Measurements from ENCODE around the gene VWA1. TPM values are rescaled to one million over a fixed set of nuclear protein-coding genes. Genes with fewer than 3 reads are reported as not detected.

Gene VWA1
- total RNA-seq, 1 donor from 2014 or later: 2.4 TPM

DNA sequence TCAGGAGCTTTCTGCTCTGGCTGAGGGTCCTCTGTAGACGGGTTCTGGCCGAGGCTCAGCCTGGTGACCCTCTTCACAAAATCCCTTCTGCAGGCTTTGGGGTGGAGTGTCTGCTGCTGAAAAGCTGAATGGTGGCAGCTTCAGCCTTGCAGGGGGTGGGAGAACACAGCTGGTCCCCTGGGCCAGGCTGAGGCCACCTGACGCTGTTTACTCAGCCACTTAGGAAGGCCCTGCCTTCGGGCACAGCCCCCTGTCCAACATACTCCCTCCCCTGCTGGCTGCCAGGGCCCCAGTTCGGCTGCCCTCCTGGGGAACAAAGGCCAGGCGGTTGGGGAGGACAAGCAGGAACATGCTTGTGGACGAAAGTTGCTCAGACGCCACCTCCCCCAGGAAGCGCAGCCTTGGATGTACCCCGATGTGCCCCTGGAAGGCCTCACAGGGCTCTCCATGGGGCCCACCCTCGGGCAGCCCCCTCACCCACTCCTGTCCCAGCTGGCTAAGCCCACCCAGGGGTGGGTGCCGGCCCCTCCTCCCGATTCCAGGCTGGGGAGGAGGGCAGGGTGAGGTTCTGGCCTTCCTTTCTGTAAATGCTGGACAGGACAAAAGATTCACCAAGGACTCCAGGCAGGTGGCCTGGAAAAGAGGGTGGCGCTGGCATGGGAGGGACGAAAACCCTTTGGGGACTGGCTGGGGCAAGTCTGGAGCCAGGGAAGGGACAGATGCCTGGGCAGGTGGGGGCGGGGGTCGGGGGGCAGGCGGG lies 14.2 kb upstream of the VWA1 start, which contains the start of gene ANKRD65:
Gene ANKRD65, minus strand, starts transcription at position 130 of the 760 bp plus-strand sequence. CDS start 271 bp downstream, outside the sequence.
- H3K9ac ChIP-seq: no peak within 1 kb of the TSS
- peak within 1 kb of the TSS; percentile 14 for H2AFZ ChIP-seq (replicated peaks)
- peaks cover 46% of the 10 kb centered on the region for H3K4me1 Mint-ChIP-seq
- H3K27ac Mint-ChIP-seq: peak within 1 kb of the TSS; percentile 81
- peak within 1 kb of the TSS; percentile 41 for H3K4me2 ChIP-seq
- peaks cover 27% of the 10 kb centered on the region for H3K4me1 ChIP-seq
- H3K27ac ChIP-seq: peak within 1 kb of the TSS; percentile 48
- H3K4me3 ChIP-seq: no peak within 1 kb of the TSS
- no peaks in the 10 kb centered on the region for H4K20me1 ChIP-seq (ENCODE audit: low read depth)
- TF ChIP-seq, protein P1, sequence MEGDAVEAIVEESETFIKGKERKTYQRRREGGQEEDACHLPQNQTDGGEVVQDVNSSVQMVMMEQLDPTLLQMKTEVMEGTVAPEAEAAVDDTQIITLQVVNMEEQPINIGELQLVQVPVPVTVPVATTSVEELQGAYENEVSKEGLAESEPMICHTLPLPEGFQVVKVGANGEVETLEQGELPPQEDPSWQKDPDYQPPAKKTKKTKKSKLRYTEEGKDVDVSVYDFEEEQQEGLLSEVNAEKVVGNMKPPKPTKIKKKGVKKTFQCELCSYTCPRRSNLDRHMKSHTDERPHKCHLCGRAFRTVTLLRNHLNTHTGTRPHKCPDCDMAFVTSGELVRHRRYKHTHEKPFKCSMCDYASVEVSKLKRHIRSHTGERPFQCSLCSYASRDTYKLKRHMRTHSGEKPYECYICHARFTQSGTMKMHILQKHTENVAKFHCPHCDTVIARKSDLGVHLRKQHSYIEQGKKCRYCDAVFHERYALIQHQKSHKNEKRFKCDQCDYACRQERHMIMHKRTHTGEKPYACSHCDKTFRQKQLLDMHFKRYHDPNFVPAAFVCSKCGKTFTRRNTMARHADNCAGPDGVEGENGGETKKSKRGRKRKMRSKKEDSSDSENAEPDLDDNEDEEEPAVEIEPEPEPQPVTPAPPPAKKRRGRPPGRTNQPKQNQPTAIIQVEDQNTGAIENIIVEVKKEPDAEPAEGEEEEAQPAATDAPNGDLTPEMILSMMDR (IDR thresholded peaks at IDR 0.05): no peak
- TF ChIP-seq EZH2phosphoT487 (IDR thresholded peaks at IDR 0.05): no peak
- no peak for TF ChIP-seq EZH2 (IDR thresholded peaks at IDR 0.05)
- H3K36me3 Mint-ChIP-seq: no peaks in the 10 kb centered on the region
- H3F3A ChIP-seq (ENCODE audit: low read depth): peaks cover 35% of the 10 kb centered on the region
- no peaks in the 10 kb centered on the region for H3K9me3 Mint-ChIP-seq
- H3K9me3 ChIP-seq (ENCODE audit: low read depth): no peaks in the 10 kb centered on the region
- H3K79me2 ChIP-seq (ENCODE audit: low read depth): no peaks in the 10 kb centered on the region
- H3K4me3 Mint-ChIP-seq: no peak within 1 kb of the TSS
- no peaks in the 10 kb centered on the region for H3K36me3 ChIP-seq
- peak; percentile 42 for DNase-seq (ENCODE audit: low spot score)
- no peaks in the 10 kb centered on the region for H3K27me3 ChIP-seq
- H3K27me3 Mint-ChIP-seq (ENCODE audit: insufficient read depth, low read depth): peaks cover 7% of the 10 kb centered on the region

GRCh38 chr1:1421907-1422464 lies 13.5 kb upstream of the VWA1 start:
- Mint-ChIP-seq H3K27me3 (ENCODE audit: insufficient read depth, low read depth) (peaks cover 7% of the 10 kb centered on the region), H3K4me1 (peaks cover 47% of the 10 kb centered on the region), H3K4me3 (peak overlapping the region; percentile 35), H3K9me3 (no peaks in the 10 kb centered on the region), H3K27ac (peak overlapping the region; percentile 57), H3K36me3 (no peaks in the 10 kb centered on the region)
- no peaks in the 10 kb centered on the region for H3K9me3 ChIP-seq (ENCODE audit: low read depth)
- no peaks in the 10 kb centered on the region for H3K27me3 ChIP-seq
- no peak overlapping the region for H3K27ac ChIP-seq
- peaks cover 39% of the 10 kb centered on the region for H3F3A ChIP-seq (ENCODE audit: low read depth)
- no peak overlapping the region for H3K9ac ChIP-seq
- TF ChIP-seq EZH2phosphoT487 (IDR thresholded peaks at IDR 0.05) (no peak), EZH2 (IDR thresholded peaks at IDR 0.05) (no peak)
- TF ChIP-seq, protein P1 (IDR thresholded peaks at IDR 0.05): no peak
- H2AFZ ChIP-seq (replicated peaks): no peak overlapping the region
- H3K36me3 ChIP-seq: no peaks in the 10 kb centered on the region
- H3K4me3 ChIP-seq: no peak overlapping the region
- no peak for DNase-seq (ENCODE audit: low spot score)
- H3K4me2 ChIP-seq: no peak overlapping the region
- peaks cover 31% of the 10 kb centered on the region for H3K4me1 ChIP-seq
- no peaks in the 10 kb centered on the region for H3K79me2 ChIP-seq (ENCODE audit: low read depth)
- no peaks in the 10 kb centered on the region for H4K20me1 ChIP-seq (ENCODE audit: low read depth)

DNA sequence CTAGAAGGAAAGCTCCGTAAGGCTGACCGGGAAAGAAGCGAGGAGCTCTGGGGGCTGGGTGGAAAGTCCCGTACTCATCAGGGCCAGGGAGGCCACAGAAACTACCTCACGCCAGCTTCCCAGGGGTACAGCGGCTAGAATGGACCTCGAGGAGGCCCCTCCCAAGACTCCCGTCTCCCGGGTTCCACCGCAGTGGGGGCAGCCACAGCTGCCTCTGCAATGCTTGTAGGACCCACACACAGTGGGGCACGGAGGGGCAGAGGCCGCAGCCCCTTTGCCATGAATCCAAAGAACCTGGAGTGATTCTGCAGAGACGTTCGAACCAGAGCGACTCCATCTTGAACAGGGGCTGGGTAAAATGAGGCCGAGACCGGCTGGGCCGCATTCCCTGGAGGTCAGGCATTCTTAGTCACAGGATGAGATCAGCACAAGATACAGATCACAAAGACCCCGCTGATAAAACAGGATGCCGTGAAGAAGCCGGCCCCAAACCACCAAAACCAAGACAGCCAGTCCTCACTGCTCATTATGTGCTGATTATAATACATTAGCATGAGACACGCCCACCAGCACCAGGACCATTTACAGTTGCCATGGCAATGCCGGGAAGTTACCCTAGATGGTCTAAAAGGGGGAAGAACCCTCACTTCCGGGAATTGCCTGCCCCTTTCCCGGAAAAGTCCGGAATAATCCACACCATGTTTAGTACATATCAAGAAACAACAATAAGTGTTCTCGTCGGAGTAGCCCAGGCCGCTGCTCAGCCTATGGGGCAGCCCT lies 12.8 kb upstream of the VWA1 start:
- peaks cover 5% of the 10 kb centered on the region for H3K27me3 Mint-ChIP-seq (ENCODE audit: insufficient read depth, low read depth)
- DNase-seq (ENCODE audit: low spot score): no peak
- Histone ChIP-seq H3K4me2 (no peak overlapping the region), H3K27ac (no peak overlapping the region), H3K79me2 (ENCODE audit: low read depth) (no peaks in the 10 kb centered on the region), H3F3A (ENCODE audit: low read depth) (peaks cover 36% of the 10 kb centered on the region), H4K20me1 (ENCODE audit: low read depth) (no peaks in the 10 kb centered on the region), H3K36me3 (no peaks in the 10 kb centered on the region), H3K4me1 (peaks cover 31% of the 10 kb centered on the region), H3K9ac (no peak overlapping the region), H3K27me3 (no peaks in the 10 kb centered on the region), H3K9me3 (ENCODE audit: low read depth) (no peaks in the 10 kb centered on the region), H3K4me3 (no peak overlapping the region), H2AFZ (replicated peaks) (no peak overlapping the region)
- H3K36me3 Mint-ChIP-seq: no peaks in the 10 kb centered on the region
- peaks cover 42% of the 10 kb centered on the region for H3K4me1 Mint-ChIP-seq
- H3K27ac Mint-ChIP-seq: peak overlapping the region; percentile 57
- no peaks in the 10 kb centered on the region for H3K9me3 Mint-ChIP-seq
- H3K4me3 Mint-ChIP-seq: no peak overlapping the region
- TF ChIP-seq, protein P1 (IDR thresholded peaks at IDR 0.05): no peak
- no peak for TF ChIP-seq EZH2phosphoT487 (IDR thresholded peaks at IDR 0.05)
- TF ChIP-seq EZH2 (IDR thresholded peaks at IDR 0.05): no peak
